Stimulated activated naive CD8-positive, alpha-beta T cell treated with anti-CD3 and anti-CD28 coated beads, Interleukin-15, Interleukin-2, amounts not matched to agents 100 U/mL and 50 U/mL, for 24 hours (primary cell): ENCODE data around the gene COX14.

Experiments
- ATAC-seq: fragments of 150-1000 bp; cut with Tn5 transposase; one replicate; pipeline ENCODE4 v1.10.0; 2021
- DNase-seq: peaks from one replicate; pipeline ENCODE4 v3.0.0; 2021

COX14 gene

DNA sequence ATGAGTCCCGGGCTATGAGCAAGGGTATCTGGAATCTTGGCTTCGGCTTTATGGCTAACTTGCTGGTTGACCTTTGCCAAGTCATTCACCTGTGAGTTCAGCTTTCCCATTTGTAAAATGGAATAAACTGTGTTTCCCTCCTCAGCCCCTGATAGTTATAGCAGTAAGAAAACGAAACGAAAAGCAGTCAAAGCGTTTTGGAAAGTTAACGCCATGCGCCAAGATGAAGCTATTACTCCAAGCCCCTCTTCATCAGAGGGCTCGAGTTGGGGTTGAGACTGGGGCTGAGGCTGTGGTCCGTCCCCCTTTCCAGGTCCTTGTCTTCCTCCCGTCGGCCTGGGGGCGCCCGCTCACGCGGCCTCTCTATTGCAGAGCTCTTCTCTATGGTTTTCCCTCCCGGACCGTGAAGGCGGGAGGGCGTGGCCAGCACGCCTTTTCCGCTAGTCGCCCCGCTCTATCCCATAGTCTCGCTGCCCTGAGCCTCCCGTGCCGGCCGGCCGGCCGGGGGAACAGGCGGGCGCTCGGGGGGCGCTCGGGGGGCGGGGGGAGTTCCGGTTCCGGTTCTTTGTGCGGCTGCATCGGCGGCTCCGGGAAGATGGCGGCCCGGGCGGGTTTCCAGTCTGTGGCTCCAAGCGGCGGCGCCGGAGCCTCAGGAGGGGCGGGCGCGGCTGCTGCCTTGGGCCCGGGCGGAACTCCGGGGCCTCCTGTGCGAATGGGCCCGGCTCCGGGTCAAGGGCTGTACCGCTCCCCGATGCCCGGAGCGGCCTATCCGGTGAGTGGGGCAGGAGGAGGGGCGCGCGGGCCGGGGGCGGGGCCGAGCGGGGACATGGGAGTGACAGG is 27.0 kb upstream of the COX14 start, which contains the start of gene SMARCD1:
Gene SMARCD1 (plus strand): TSS at position 568 of the 840 bp plus-strand sequence. CDS start 28 bp downstream, at position 596.
- DNase-seq (peak; percentile 90), ATAC-seq (peak; percentile 95)

DNA sequence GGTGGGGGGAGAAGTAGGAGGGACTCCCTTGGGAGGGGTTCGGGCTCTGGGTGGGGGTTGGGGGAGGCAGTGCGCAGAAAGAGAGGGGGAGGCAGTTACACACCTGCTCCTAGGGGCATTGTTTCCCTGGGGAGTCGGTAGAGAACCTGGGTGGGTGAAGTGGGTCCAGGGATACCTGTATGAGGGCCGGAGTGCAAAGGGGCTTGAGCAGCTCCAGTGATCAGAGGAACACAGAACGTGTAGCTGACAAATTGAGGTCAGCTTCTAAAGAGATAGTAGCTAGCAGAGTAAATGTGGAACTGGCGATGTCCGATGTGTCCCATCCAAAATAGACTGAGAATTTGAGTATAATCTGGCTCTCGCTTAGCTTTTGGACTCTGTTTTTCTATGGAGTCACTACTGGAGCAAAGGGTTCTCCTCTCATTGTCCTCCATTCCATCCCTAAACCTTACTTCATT is 26.4 kb upstream of the COX14 start:
- no peak for DNase-seq
- peak; percentile 1 for ATAC-seq

DNA sequence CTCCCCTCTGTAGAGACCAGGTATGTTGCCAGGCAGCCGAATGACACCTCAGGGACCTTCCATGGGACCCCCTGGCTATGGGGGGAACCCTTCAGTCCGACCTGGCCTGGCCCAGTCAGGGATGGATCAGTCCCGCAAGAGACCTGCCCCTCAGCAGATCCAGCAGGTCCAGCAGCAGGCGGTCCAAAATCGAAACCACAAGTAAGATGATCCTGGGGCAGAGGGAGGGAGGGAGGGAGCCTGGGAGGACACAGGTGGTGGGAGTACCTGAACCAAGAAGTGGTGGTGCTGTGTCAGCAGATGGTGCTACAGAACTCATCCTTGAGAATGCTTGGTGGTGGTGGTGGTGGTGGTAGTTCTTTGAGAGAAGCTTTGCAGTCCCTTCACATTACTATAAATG is 25.9 kb upstream of the COX14 start:
- no peak for DNase-seq
- no peak for ATAC-seq

DNA sequence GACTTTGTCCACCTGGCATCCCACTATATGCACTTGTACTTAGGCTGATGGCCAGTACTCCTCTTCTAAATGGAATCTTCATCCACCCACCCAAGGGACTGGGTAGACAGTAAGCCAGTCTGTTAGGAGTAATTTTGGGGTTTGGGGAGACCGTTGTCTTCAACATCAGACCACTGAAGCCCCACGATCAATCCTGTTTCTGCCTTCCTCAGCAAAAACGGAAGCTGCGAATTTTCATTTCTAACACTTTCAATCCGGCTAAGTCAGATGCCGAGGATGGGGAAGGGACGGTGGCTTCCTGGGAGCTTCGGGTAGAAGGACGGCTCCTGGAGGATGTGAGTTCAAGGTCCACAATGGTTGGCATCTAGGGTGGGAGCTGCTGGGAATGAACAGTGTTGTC is 24.9 kb upstream of the COX14 start:
- ATAC-seq = no peak
- no peak for DNase-seq

DNA sequence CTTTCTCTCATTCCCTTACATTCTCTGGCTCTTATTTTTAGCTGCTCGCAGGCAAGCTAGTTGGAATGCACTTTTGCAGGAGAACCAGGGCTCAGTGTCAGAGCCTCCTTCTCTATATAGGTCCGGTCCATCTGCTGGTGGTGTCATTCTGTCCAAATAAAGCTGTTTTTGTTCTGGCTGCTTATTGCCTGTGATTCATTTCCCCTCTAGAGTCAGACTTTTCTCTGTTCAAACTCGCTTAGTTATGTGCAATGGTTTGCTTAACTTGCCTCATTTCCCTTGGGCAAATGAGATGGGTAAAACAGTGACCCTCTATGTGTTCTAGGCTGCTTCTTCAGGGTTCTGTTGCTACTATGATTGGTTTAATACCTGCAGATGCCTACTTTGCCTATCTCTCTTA is 24.0 kb upstream of the COX14 start:
- DNase-seq (no peak), ATAC-seq (no peak)

DNA sequence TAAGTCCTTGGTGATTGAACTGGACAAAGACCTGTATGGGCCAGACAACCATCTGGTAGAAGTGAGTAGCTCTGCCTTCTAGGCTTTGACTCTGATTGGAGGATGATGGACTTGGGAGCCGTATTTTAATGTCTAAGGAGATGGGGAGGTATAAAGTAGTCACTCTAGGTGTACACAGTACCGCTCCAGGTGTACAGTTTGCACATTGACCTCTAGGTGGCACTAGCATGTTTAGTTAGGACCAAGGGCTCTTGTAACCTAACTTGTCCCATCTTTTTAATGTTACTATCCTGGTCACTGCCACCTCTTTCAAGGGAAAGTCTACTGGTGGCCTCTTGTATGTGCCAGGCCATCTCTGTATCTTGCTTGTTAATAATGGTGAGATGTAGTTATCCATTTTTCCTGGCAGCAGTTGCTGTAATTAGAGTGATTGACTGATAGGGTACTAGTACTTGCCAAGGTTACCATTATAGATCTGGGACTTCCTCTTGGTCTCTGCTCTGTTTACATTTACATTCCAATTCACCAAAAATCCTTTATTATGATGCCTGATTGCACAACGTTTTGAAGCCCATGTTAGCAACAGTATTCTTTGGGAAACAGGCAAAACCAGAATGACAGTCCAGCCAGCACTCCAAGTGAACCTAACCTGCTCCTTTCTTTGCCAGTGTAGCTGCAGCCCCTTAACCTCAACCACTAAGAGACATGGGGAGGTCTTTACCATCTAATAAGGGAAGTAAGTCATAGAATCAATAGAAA is 23.3 kb upstream of the COX14 start:
- ATAC-seq (peak; percentile 30), DNase-seq (peak; percentile 62)

DNA sequence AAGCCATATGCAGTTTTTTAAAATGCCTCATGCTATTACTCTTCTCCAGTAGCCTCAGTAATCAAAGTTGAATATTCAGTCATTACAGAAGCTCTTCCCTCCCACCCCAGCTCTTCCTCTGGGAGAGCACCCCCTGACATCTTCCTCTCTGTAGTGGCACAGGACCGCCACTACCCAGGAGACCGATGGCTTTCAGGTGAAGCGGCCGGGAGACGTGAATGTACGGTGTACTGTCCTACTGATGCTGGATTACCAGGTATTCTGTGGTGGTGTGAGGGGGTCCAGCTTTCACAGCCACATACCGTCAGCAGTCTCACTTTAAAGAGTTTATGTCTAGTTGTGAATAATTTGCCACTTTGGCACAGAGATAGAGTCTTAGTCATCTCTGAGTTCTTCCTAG is 22.3 kb upstream of the COX14 start:
- DNase-seq = no peak
- no peak for ATAC-seq

DNA sequence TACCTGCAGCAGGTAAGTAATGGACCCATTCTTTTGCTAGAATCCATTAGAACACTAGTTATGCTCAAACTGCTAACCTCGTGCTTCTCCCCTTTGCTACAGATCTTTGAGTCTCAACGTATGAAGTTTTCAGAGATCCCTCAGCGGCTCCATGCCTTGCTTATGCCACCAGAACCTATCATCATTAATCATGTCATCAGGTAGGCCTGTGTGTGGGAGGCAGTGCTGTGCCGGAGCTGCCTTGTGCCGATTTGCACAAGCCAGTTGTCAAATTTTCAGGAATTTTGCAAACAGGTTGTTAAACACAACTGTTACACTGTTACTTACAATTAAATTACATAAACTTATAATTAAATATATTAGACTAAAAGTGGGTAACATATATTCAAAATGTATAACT is 21.6 kb upstream of the COX14 start:
- ATAC-seq (no peak), DNase-seq (no peak)

DNA sequence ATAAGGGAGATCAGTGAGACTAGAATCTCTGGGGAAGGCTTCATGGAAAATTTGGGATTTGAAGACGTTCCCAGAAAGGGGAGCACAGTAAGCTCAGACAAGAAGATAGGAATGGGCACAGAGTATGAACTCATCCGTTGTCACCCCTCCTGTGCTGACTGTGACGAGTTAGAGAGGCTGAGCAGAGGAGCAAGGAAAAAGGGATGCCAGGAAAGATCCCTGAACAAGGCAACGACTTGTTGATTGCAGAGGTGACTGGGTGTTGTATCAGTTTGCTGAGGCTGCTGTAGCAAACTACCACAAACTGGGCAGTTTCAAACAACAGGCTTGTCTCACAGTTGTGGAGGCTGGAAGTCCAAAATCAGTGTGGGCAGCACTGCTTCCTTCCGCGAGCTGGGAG is 14.1 kb upstream of the COX14 start:
- ATAC-seq (no peak), DNase-seq (no peak)

DNA sequence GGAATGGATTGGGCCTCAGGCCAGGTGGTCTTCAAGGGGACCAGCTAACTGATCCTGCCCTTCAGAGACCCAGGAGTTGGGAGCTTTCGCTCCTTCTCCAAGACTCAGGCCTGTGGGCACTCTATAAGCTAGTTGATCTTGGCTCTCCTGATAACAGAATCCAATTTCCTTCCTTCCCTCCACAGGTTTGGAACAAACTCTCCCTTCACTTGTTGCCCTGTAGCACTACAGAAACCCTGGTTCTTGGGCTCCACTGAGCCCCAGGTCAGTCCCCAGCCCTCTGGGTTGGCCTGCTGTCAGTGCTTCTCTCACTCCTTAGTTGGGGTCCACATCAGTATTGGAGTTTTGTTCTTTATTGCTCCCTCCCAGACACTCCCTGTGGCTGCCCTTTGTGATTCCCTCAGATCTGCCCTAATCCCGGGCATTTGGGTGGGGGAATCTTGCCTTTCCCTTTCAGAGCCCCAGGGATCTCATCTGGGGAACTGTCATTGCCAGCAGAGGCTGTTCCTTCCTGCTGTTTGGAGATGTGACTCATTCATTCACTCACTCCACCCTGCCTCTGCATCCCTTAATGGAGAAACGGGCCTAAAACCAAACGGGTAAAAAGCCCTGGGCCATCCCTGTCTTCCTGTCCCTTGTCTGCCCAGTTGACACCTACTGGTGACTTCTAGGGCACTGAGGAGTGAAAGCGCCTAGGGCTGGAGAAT is 12.6 kb upstream of the COX14 start:
- ATAC-seq = no peak
- no peak for DNase-seq

DNA sequence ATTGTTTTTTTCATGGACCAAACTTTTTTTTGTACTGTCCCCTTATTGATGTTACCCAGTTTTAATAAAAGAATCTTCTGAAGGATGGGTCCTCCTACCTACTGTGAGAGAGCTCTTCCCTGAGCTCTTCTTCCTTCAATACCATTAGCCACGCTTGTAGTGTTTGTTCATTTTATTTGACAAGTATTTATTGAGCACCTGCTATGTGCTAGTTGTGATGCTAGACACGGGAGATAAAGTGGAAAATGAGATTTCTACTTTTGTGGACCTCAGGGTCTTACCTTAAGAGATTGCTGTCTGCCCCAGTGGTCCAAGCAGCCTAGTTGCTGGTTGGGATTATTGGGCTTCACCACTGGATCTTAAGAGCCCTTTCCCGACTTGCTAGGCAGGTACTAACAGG is 11.5 kb upstream of the COX14 start:
- ATAC-seq (no peak), DNase-seq (no peak)

DNA sequence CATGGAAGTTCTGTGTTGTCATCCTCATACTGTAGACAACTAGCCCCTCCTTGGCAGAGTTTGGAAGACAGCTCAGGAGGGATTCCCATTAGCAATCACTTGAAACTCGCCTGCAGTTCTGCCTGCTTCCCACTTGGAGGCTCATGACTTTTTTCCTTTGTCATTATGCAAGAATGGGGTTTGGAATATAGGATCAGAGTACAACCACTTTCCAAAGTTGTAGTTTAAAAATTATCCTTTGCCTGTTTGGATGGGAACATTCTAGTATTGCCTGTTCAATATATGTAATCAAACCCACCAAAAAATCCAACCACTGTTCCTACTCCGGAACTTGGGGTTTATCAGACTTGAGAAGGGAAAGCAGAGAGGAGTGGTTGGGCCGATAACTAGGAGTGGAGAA is 10.4 kb upstream of the COX14 start:
- ATAC-seq (no peak), DNase-seq (no peak)

DNA sequence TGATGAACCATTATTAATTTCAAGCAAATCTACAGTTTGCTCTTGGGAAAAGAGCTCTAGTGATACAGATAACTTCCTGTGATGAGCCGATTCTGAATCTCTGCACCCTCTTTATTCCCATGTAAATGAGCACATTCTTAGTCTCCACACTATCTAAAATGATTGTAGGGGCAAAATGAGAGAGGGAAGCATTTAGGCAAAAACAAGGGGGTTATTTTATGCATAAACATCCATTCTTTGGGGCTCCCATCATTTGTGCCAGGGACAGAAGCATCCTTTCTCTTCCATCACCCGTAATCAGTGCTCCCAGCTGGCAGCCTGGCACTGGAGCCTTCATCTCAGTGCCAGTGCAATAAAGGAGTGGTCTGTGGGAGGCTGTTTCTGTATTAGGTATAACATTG is 9.9 kb upstream of the COX14 start:
- no peak for ATAC-seq
- DNase-seq = no peak

DNA sequence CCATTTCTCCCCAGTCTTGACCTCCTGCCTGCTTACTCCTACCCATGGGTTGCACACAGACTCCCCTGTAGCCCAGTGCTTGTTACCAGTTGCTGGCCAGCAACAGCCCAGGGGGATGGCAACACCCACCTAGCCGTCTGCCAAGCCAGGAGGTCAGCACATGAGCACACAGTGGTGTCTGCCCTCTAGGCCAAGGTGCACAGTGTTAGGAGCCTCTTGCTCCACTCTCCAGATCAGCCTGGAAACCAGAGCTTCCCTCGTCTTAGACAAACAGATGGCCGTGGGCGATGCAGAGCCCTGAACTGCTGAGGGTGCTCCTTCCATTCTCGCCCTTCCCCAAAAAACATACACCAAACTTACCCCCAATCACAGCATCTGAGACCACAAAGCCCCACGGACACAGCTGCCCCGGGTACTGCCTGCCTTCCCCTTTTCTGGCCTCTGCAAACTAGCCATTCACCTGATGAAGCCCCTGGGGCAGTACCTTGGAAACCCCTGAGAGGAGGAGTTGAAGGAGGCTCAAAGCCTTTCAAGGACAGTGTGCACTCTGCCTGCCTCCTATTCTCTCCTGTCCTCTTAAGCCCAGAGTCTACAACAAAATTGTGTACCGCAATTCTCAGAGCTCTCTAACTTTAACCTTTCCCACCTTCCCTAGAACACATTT is 9.3 kb upstream of the COX14 start:
- no peak for DNase-seq
- ATAC-seq = no peak

DNA sequence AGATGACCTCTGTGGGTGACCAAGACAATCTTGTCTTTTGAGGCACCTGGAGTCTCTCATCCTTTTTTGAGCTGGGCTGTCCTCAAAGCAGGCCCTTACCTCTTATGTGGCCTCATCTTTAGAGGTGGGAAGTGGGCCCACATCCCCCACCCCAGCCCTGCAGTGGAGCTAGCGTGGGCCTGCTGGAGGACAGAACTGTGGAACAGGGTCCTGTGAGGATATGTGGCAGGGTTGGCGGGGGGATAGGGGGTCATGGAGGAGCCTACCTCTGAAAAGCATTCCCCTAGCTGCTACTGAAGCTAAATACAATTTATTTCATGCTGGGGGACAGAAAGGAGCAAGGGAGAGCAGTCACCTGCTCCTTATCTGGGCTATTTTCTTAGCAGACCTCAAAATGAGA is 8.7 kb upstream of the COX14 start:
- ATAC-seq (no peak), DNase-seq (no peak)

DNA sequence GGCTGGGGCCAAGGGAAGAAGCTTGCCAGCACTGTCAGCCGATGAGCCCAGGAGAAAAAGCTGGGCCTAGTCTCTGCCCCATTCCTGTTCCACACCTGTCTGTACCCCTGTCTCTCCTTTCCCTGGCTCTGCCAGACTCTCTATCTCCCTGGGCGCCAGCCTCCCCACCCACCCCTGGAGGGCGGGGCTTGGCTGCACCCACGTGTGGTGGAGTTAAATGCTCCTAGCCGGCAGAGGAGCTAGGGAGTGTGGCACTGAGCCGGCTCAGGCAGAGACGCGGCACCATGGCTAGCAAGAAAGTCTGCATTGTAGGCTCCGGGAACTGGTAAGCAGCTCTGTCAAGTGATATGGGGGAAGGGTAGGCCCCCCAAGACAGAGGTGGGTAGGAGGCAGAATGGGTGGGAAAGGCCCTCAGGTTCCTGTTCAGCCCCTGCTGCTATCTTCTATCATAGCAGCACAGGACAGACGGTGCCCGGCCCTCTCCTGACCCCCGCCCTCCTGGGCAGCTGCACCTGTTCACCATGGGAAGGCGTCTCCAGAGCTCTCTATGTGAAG is 8.2 kb upstream of the COX14 start, which contains the start of gene GPD1:
Gene GPD1 (plus strand): TSS at position 242 of the 555 bp plus-strand sequence. CDS start 43 bp downstream, at position 285.
- peak; percentile 41 for DNase-seq

DNA sequence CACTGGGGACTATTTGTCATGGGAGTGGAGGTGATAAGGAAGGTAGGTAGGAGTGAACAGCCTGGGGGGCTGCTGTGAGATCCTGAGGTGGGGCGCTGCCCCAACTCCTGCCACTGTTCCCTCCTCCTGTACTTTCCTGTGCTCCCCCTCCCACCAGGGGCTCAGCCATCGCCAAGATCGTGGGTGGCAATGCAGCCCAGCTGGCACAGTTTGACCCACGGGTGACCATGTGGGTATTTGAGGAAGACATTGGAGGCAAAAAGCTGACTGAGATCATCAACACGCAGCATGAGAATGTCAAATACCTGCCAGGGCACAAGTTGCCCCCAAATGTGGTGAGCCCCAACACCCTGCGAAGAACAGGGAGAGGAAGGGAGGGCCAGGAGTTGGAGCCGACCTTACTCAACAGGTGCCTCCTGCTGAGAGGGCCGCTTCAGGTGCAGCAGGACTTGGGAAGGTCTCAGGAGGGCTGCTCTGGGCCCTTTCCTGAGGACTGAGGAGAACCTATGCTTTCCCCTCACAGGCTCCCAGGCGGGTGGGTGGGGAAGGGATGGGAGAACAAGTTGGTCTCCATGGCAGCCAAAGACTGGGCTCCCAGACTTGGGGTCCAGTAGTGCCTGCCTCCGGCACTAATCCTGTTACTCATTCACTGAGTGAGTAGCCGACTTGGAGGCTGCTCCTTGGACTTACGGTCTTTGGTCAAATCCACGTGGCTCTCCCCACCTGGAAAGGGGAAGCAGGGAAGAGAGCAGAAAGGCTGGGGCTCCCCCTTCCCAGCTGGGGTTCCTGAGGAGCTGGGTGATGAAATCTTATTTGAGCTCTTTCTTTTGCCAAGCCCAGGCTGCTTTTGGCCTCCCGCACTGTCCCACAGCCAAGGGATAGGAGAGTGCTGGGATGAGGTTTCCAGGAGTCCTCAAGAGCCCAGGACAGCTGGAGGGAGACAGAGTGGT is 7.3 kb upstream of the COX14 start:
- no peak for DNase-seq
- no peak for ATAC-seq

More for the DNA sequence above, 8.2 kb upstream of the COX14 start, which contains the start of gene GPD1:
- ATAC-seq = peak; percentile 61

DNA sequence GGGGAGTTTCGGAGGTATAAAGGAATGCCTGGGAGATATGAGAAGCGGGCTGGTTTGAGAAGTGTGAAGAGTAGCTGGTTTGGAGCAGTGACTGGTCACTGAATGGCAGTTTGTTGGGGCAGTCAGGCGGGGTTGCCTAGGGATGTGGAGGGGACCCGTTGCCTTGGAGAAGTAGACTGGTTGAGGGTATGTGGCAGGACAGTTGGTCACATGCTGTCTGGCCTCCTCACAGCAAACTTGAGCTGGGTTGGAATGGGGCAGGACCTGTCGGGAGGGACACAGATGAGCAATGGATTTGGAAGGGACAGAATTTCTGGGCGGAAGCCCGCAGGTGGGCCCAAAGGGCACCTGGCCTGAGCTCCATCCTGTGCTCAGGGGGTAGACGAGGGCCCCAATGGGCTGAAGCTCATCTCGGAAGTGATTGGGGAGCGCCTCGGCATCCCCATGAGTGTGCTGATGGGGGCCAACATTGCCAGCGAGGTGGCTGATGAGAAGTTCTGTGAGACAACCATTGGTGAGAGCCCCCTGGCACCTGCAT is 6.1 kb upstream of the COX14 start:
- no peak for ATAC-seq
- no peak for DNase-seq

DNA sequence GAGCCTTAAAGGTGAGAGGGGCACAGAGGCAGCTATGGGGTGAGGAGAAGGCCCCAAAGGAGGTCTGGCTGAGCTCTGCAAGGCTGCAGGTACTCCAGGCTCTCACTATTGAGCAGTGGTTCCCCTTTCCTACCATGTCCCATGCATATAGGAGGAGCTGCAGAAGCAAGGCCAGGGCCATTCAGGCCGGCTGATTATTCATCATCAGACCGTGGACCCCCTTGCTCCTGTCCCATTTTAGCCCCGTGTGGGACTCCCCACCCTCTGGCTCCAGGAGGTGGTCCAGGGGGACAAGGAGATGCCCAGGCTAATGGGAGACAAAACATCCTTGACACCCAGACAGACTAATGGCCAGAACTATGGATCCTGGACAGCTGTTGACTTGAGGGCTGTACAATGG is 5.1 kb upstream of the COX14 start:
- ATAC-seq = no peak
- DNase-seq = no peak
